ENCODE data around the gene FSCN2. TPM values are rescaled to one million over a fixed set of nuclear protein-coding genes. Genes with fewer than 3 reads are reported as not detected.
A peak's percentile ranks its signal among the peaks of the same experiment; 100 is the strongest.

The FSCN2 gene
- polyA plus RNA-seq, 4 donors = 1.2 to 1.3 TPM; not detected in 2

DNA sequence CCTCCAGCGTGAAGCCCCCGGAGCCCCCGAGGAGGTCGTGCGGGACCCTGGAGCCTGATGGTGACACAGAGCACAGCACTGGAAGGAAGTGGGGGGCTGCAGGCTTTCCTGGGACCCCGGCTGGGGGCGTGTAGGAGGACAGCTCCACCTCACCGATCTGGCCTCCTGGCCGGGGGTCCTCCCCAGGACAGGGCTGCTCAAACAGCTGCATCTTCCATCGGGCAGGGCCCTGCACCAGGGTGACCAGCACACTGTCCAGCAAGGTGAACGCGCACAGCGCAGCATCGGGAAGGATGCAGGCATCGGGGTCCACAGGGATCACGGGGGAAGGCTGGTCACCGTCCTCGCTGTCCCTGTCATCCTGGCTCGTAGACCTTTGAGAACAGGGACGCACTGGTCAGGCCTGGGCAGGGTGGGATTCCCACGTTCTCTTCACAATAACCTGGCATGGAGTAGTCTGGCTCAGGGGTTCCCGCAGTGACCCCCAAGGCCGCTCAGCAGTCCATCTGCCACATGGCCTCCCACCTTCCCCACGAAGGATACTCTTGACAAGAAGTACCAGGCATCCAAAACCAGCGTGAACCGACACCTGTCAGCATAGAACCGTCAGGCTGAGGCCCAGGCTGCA is 22.8 kb downstream of the FSCN2 start:
- DNase-seq (no peak), FAIRE-seq (no peak)
- Histone ChIP-seq H3K27ac (ENCODE audit: low read depth in 1 of 3, low read length in 2 of 3) (no peak overlapping the region), H3K4me1 (ENCODE audit: control insufficient read depth in 3 of 3, insufficient read depth in 2 of 3, low read depth in 1 of 3, low read length in 2 of 3) (peaks cover 8 to 29% (median 8%) of the 10 kb centered on the region in 3 donors), H3K4me3 (ENCODE audit: low read depth in 1 of 3, low read length in 3 of 3) (peak overlapping the region in 2 of 3 donors; percentile 93), H3K27me3 (ENCODE audit: control insufficient read depth in 3 of 3, insufficient read depth in 3 of 3, low read length in 3 of 3) (no peaks in the 10 kb centered on the region), H3K36me3 (ENCODE audit: control insufficient read depth in 3 of 3, insufficient read depth in 2 of 3, low read depth in 1 of 3, low read length in 3 of 3) (peaks cover 3 to 64% (median 5%) of the 10 kb centered on the region in 3 donors), H3K9me3 (ENCODE audit: control insufficient read depth in 2 of 2, insufficient read depth in 1 of 2, low read depth in 1 of 2, low read length in 1 of 2) (no peaks in the 10 kb centered on the region)
- WGBS, 3 donors = 82% methylated on average over 27 of the region's 27 CpGs

DNA sequence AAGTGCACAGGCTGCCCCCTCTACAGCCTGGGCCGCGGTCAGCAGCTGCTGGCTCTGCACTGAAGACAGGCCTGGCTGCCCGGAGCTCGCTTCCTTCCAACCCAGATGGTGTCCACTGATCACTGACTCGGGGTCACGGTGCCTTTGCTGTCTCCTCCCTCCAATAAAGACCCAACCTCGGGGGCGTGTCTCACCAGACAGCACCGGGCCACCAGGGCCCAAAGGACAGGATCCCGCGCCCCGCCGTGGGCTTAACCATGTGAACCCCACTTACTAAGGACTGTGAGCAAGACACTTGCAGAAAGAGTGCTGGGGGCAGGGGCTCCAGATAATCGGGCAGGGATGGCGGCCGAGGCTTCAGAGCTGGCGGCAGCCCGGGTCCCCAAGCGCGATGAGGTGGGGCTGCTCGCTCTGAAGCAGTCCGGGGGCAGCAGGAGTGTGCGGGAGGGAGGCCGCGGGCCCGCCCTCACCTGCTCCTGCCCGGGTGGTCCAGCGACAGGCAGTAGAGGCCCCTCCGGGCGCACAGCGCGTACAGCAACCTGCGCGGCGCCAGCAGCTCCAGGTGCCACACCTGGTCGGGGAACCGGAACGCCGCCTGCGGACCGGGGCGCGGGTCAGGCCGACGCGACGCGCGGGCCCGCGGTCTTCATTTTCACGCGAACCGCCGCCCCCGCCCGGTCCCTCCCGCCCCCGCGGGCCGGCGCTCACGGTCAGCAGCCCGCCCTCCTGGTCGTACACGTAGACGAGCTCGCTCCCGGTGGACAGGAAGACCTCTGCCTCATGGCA is 23.5 kb downstream of the FSCN2 start:
- Histone ChIP-seq H3K27ac (ENCODE audit: low read depth in 1 of 3, low read length in 2 of 3) (peak overlapping the region in 2 of 3 donors; percentile 15 to 61), H3K36me3 (ENCODE audit: control insufficient read depth in 3 of 3, insufficient read depth in 2 of 3, low read depth in 1 of 3, low read length in 3 of 3) (peaks cover 3 to 62% (median 3%) of the 10 kb centered on the region in 3 donors), H3K4me1 (ENCODE audit: control insufficient read depth in 3 of 3, insufficient read depth in 2 of 3, low read depth in 1 of 3, low read length in 2 of 3) (peaks cover 8 to 36% (median 8%) of the 10 kb centered on the region in 3 donors), H3K27me3 (ENCODE audit: control insufficient read depth in 3 of 3, insufficient read depth in 3 of 3, low read length in 3 of 3) (no peaks in the 10 kb centered on the region), H3K9me3 (ENCODE audit: control insufficient read depth in 2 of 2, insufficient read depth in 1 of 2, low read depth in 1 of 2, low read length in 1 of 2) (no peaks in the 10 kb centered on the region), H3K4me3 (ENCODE audit: low read depth in 1 of 3, low read length in 3 of 3) (peak overlapping the region; percentile 80 to 93 (median 93))
- FAIRE-seq (no peak), DNase-seq (peak; percentile 39 to 42)
- WGBS, 3 donors = 1% methylated on average over 45 to 69 of the region's 69 CpGs

DNA sequence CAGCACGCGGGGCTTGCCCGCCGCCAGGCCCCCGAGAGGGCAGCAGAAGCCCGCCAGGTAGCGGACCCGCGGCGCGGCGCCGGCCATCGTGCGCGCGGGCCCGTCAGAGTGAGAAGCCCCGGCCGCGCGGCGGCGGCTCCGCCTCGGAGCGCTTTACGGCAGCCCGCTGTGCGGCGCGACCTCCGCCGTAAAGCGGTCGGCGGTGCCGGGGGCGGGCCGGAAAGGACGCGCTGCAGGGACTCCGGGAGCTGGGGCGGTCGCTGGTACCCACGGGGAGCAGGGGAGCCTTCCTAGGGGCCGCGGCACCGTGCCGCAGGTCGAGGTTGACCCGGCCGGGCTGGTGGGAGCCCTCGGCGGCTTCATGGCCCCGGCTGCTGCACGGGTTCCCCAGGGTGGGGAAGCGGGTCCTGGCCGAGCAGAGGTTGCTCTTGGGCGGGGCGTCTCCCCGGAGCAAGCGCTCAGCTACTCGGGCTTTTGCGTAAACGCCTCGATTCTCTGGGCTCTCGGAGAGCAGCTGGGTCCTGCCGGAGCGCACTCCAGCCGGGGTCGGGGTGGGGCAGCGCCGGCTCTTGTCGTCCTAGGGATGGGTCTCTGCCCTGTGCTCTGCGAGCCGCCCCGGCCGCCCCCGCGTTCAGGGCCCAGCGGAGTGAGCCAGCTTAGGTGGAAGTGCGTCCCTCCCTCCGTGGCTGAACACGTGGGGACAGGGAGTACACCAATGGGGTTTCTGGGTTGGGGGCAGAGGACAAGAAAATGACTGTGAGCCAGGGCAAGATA is 24.3 kb downstream of the FSCN2 start, which contains the start of gene FAAP100:
TSS of gene FAAP100 (minus strand) at position 110 of the 774 bp plus-strand sequence. CDS start at position 87, 23 bp downstream.
- WGBS, 3 donors = 0 to 1% (median 0%) methylated on average over 78 to 85 of the region's 85 CpGs
- no peaks in the 10 kb centered on the region for H3K27me3 ChIP-seq (ENCODE audit: control insufficient read depth in 3 of 3, insufficient read depth in 3 of 3, low read length in 3 of 3)
- H3K4me3 ChIP-seq (ENCODE audit: low read depth in 1 of 3, low read length in 3 of 3) = peak within 1 kb of the TSS; percentile 80 to 93 (median 93)
- peak; percentile 80 to 94 for DNase-seq
- no peaks in the 10 kb centered on the region for H3K9me3 ChIP-seq (ENCODE audit: control insufficient read depth in 2 of 2, insufficient read depth in 1 of 2, low read depth in 1 of 2, low read length in 1 of 2)
- peak within 1 kb of the TSS; percentile 90 to 92 (median 91) for H3K27ac ChIP-seq (ENCODE audit: low read depth in 1 of 3, low read length in 2 of 3)
- no peak for FAIRE-seq
- peaks cover 8 to 42% (median 11%) of the 10 kb centered on the region in 3 donors for H3K4me1 ChIP-seq (ENCODE audit: control insufficient read depth in 3 of 3, insufficient read depth in 2 of 3, low read depth in 1 of 3, low read length in 2 of 3)
- H3K36me3 ChIP-seq (ENCODE audit: control insufficient read depth in 3 of 3, insufficient read depth in 2 of 3, low read depth in 1 of 3, low read length in 3 of 3) = peaks cover 2 to 62% (median 3%) of the 10 kb centered on the region in 3 donors

- Histone ChIP-seq H3K4me3 (ENCODE audit: low read depth in 1 of 3, low read length in 3 of 3) (peak overlapping the region; percentile 80 to 93 (median 93)), H3K27ac (ENCODE audit: low read depth in 1 of 3, low read length in 2 of 3) (peak overlapping the region; percentile 90 to 92 (median 91)), H3K9me3 (ENCODE audit: control insufficient read depth in 2 of 2, insufficient read depth in 1 of 2, low read depth in 1 of 2, low read length in 1 of 2) (no peaks in the 10 kb centered on the region), H3K36me3 (ENCODE audit: control insufficient read depth in 3 of 3, insufficient read depth in 2 of 3, low read depth in 1 of 3, low read length in 3 of 3) (peaks cover 0 to 62% (median 3%) of the 10 kb centered on the region in 3 donors), H3K4me1 (ENCODE audit: control insufficient read depth in 3 of 3, insufficient read depth in 2 of 3, low read depth in 1 of 3, low read length in 2 of 3) (peaks cover 8 to 42% (median 11%) of the 10 kb centered on the region in 3 donors), H3K27me3 (ENCODE audit: control insufficient read depth in 3 of 3, insufficient read depth in 3 of 3, low read length in 3 of 3) (no peaks in the 10 kb centered on the region)
- DNase-seq = peak; percentile 90
- 0 to 1% (median 0%) methylated on average over 18 to 19 of the region's 19 CpGs for WGBS, 3 donors
- FAIRE-seq = no peak
These were observed 24.9 kb downstream of the FSCN2 start for GRCh38 chr17:81553018-81553615.

GRCh38 chr17:81553616-81554181 is 25.5 kb downstream of the FSCN2 start:
- 26 to 30% (median 29%) methylated on average over 24 of the region's 24 CpGs for WGBS, 3 donors
- no peak for FAIRE-seq
- Histone ChIP-seq H3K9me3 (ENCODE audit: control insufficient read depth in 2 of 2, insufficient read depth in 1 of 2, low read depth in 1 of 2, low read length in 1 of 2) (no peaks in the 10 kb centered on the region), H3K4me1 (ENCODE audit: control insufficient read depth in 3 of 3, insufficient read depth in 2 of 3, low read depth in 1 of 3, low read length in 2 of 3) (peaks cover 8 to 42% (median 11%) of the 10 kb centered on the region in 3 donors), H3K36me3 (ENCODE audit: control insufficient read depth in 3 of 3, insufficient read depth in 2 of 3, low read depth in 1 of 3, low read length in 3 of 3) (peaks cover 2 to 62% (median 3%) of the 10 kb centered on the region in 3 donors), H3K27ac (ENCODE audit: low read depth in 1 of 3, low read length in 2 of 3) (peak overlapping the region; percentile 90 to 92 (median 91)), H3K4me3 (ENCODE audit: low read depth in 1 of 3, low read length in 3 of 3) (peak overlapping the region in 2 of 3 donors; percentile 93), H3K27me3 (ENCODE audit: control insufficient read depth in 3 of 3, insufficient read depth in 3 of 3, low read length in 3 of 3) (no peaks in the 10 kb centered on the region)
- DNase-seq = peak; percentile 19 to 56

- 31 to 66% (median 49%) methylated on average over 9 of the region's 9 CpGs for WGBS, 3 donors
- no peak for FAIRE-seq
These were observed 28.1 kb downstream of the FSCN2 start for GRCh38 chr17:81556175-81556691.

DNA sequence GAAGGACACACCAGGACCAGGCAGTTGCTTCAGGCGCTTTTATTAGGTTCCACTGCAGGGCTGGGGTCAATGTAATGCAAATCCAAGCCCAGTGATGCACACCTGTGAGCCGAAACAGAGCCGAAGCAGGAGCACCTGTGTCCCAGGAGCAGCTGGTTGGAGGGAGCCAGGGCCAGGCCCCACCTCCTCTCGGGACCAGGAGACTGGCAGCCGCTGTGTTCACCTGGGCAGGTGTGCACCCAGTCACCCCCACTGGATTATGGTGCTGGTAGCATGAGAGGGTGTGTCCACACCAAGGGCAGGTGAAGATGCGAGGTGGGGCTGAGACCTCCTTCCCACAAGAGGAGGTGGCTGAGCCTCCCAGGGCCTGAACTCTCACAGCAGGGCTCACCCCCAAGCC is 28.7 kb downstream of the FSCN2 start:
- Histone ChIP-seq H3K4me3 (ENCODE audit: low read depth in 1 of 3, low read length in 3 of 3) (no peak overlapping the region), H3K9me3 (ENCODE audit: control insufficient read depth in 2 of 2, insufficient read depth in 1 of 2, low read depth in 1 of 2, low read length in 1 of 2) (no peaks in the 10 kb centered on the region), H3K27me3 (ENCODE audit: control insufficient read depth in 3 of 3, insufficient read depth in 3 of 3, low read length in 3 of 3) (no peaks in the 10 kb centered on the region), H3K4me1 (ENCODE audit: control insufficient read depth in 3 of 3, insufficient read depth in 2 of 3, low read depth in 1 of 3, low read length in 2 of 3) (peaks cover 8 to 34% (median 8%) of the 10 kb centered on the region in 3 donors), H3K36me3 (ENCODE audit: control insufficient read depth in 3 of 3, insufficient read depth in 2 of 3, low read depth in 1 of 3, low read length in 3 of 3) (peaks cover 2 to 67% (median 5%) of the 10 kb centered on the region in 3 donors), H3K27ac (ENCODE audit: low read depth in 1 of 3, low read length in 2 of 3) (peak overlapping the region; percentile 63 to 83 (median 73))
- FAIRE-seq (no peak), DNase-seq (peak; percentile 19 to 60)
- 14 to 66% (median 37%) methylated on average over 6 of the region's 6 CpGs for WGBS, 3 donors

More at GRCh38 chr17:81556175-81556691, 28.1 kb downstream of the FSCN2 start:
- H3K36me3 ChIP-seq (ENCODE audit: control insufficient read depth in 3 of 3, insufficient read depth in 2 of 3, low read depth in 1 of 3, low read length in 3 of 3) = peaks cover 2 to 63% (median 5%) of the 10 kb centered on the region in 3 donors
- DNase-seq = peak; percentile 77 to 93
- H3K4me3 ChIP-seq (ENCODE audit: low read depth in 1 of 3, low read length in 3 of 3) = no peak overlapping the region
- peaks cover 8 to 36% (median 9%) of the 10 kb centered on the region in 3 donors for H3K4me1 ChIP-seq (ENCODE audit: control insufficient read depth in 3 of 3, insufficient read depth in 2 of 3, low read depth in 1 of 3, low read length in 2 of 3)
- peak overlapping the region; percentile 70 to 83 (median 73) for H3K27ac ChIP-seq (ENCODE audit: low read depth in 1 of 3, low read length in 2 of 3)
- H3K9me3 ChIP-seq (ENCODE audit: control insufficient read depth in 2 of 2, insufficient read depth in 1 of 2, low read depth in 1 of 2, low read length in 1 of 2) = no peaks in the 10 kb centered on the region
- no peaks in the 10 kb centered on the region for H3K27me3 ChIP-seq (ENCODE audit: control insufficient read depth in 3 of 3, insufficient read depth in 3 of 3, low read length in 3 of 3)
